C4-2B (cell line): Measurements from ENCODE around the gene TLR5.

Source experiments
- CTCF ChIP-seq: fragments of 450-650 bp; conservative IDR thresholded peaks from 2 replicates; pipeline ENCODE4 v1.5.1; 2017; ENCODE audit warnings: mild to moderate bottlenecking
- ZFX ChIP-seq: fragments of 450-650 bp; IDR thresholded peaks from 2 replicates; pipeline ENCODE4 v1.6.1; 2017

GRCh38 chr1:223137455-223138085 lies 5.5 kb downstream of the TLR5 start:
- no peak for TF ChIP-seq CTCF
- no peak for TF ChIP-seq ZFX
